ENCODE data around the gene RAB40C. TPM values are rescaled to one million over a fixed set of nuclear protein-coding genes. Genes with fewer than 3 reads are reported as not detected.

Gene RAB40C
- polyA plus RNA-seq, 1 donor (not counting 4 experiments of a cell fraction or from before 2014, with no cell fraction given) = 4.0 TPM

DNA sequence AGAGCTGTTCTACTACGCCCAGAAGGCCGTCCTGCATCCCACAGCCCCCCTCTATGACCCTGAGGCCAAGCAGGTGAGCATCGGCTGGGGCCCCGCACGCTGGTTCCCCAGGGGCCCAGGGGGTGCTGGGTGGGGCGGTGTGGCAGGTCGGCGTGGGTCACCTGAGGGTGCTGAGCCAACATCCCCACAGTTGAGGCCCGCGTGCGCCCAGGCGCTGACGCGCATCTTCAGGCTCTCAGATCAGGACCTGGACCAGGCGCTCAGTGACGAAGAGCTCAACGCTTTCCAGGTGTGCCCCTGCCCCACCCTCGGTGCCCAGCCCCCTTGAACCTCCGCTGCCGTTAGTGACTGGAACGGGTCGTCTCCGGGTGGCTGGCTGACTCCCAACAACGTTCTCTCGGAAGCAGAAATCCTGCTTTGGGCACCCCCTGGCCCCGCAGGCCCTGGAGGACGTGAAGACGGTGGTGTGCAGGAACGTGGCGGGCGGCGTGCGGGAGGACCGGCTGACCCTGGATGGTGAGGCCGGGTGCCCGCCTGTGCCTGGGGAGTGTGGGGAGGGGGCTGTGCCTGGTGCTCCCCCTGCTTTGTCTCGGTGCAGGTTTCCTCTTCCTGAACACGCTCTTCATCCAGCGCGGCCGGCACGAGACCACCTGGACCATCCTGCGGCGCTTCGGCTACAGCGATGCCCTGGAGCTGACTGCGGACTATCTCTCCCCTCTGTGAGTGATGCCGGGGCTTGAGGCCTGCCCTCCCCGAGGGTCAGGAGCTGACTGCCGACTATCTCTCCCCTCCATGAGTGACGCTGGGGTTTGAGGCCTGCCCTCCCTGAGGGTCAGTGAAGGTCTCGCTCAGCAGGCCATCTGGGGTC, 80.9 kb downstream of the RAB40C start:
- no peaks in the 10 kb centered on the region for H3K9me1 ChIP-seq (ENCODE audit: control insufficient read depth, extremely low read depth, insufficient read depth, low read length)
- no peak overlapping the region for H3K27ac ChIP-seq (ENCODE audit: control insufficient read depth, insufficient read depth, low read length)
- peaks cover 18 to 33% of the 10 kb centered on the region in 2 experiments for H3K36me3 ChIP-seq (ENCODE audit: control insufficient read depth in 2 of 2, extremely low read depth in 1 of 2, insufficient read depth in 2 of 2, low read length in 2 of 2)
- peaks cover 28% of the 10 kb centered on the region for H3K79me2 ChIP-seq (ENCODE audit: control insufficient read depth, insufficient read depth, low read length)
- H3K4me2 ChIP-seq (ENCODE audit: control insufficient read depth, extremely low read depth, insufficient read depth, low read depth, low read length) = no peak overlapping the region
- H3K9ac ChIP-seq (ENCODE audit: control insufficient read depth, extremely low read depth, insufficient read depth, low read length) = no peak overlapping the region
- no peak overlapping the region for H2AFZ ChIP-seq (ENCODE audit: control insufficient read depth, low read length)
- no peaks in the 10 kb centered on the region for H4K20me1 ChIP-seq (ENCODE audit: control insufficient read depth, extremely low read depth, insufficient read depth, low read length)
- H3K27me3 ChIP-seq (ENCODE audit: control insufficient read depth, extremely low read depth, insufficient read depth, low read length) = no peaks in the 10 kb centered on the region
- TF ChIP-seq, protein P1, sequence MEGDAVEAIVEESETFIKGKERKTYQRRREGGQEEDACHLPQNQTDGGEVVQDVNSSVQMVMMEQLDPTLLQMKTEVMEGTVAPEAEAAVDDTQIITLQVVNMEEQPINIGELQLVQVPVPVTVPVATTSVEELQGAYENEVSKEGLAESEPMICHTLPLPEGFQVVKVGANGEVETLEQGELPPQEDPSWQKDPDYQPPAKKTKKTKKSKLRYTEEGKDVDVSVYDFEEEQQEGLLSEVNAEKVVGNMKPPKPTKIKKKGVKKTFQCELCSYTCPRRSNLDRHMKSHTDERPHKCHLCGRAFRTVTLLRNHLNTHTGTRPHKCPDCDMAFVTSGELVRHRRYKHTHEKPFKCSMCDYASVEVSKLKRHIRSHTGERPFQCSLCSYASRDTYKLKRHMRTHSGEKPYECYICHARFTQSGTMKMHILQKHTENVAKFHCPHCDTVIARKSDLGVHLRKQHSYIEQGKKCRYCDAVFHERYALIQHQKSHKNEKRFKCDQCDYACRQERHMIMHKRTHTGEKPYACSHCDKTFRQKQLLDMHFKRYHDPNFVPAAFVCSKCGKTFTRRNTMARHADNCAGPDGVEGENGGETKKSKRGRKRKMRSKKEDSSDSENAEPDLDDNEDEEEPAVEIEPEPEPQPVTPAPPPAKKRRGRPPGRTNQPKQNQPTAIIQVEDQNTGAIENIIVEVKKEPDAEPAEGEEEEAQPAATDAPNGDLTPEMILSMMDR (optimal IDR thresholded peaks at IDR 0.05 in 1 of 3, IDR thresholded peaks at IDR 0.05 in 1 of 3, conservative IDR thresholded peaks at IDR 0.05 in 1 of 3; ENCODE audit: extremely low read depth in 1 of 3, insufficient read depth in 2 of 3, low read length in 3 of 3) = no peak
- FAIRE-seq = no peak
- no peak overlapping the region for H3K4me3 ChIP-seq (ENCODE audit: control insufficient read depth in 2 of 3, extremely low read depth in 1 of 3, insufficient read depth in 2 of 3, low read depth in 1 of 3, low read length in 3 of 3)
- dilution Hi-C loops (cut with MboI; ENCODE audit: extremely low pct_ligation_motif_present, low sequenced_read_pairs) = no loop called here
- H3K9me3 ChIP-seq (ENCODE audit: control insufficient read depth, low read depth, low read length) = no peaks in the 10 kb centered on the region
- peaks cover 14% of the 10 kb centered on the region for H3K4me1 ChIP-seq (ENCODE audit: control insufficient read depth, extremely low read depth, insufficient read depth, low read length)
- no peak for DNase-seq (ENCODE audit: low read depth, low spot score)

DNA sequence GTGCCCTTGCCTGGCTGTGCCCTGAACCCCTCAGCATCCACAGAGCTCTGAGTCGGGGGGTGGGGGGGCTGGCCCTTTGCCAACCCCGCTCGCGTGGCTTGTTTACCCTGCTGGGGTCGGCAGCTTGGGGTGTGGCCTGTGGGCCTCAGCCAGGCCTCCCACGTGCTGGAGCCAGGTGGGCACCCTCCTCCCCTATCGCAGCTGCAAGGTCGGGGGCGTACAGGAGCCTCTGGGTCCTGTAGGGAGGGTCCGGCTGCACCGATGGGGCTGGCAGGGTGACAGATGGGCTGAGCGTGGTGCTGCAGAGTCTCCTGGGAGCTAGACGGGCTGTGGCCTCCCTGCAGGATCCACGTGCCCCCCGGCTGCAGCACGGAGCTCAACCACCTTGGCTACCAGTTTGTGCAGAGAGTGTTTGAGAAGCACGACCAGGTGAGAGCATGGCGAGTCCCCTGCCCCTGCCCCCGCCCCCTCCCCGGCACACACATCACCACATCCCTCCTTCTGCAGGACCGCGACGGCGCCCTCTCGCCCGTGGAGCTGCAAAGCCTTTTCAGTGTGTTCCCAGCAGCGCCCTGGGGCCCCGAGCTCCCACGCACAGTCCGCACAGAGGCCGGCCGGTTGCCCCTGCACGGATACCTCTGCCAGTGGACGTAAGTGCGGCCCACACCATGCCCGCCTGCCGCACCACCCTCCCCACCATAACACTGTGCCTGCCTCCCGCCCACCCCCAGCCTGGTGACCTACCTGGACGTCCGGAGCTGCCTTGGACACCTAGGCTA, 81.7 kb downstream of the RAB40C start:
- peaks cover 28% of the 10 kb centered on the region for H3K79me2 ChIP-seq (ENCODE audit: control insufficient read depth, insufficient read depth, low read length)
- no peak for TF ChIP-seq EZH2 (IDR thresholded peaks at IDR 0.05; ENCODE audit: low read length)
- TF ChIP-seq, protein P1 (optimal IDR thresholded peaks at IDR 0.05 in 1 of 3, IDR thresholded peaks at IDR 0.05 in 1 of 3, conservative IDR thresholded peaks at IDR 0.05 in 1 of 3; ENCODE audit: extremely low read depth in 1 of 3, insufficient read depth in 2 of 3, low read length in 3 of 3) = no peak
- H4K20me1 ChIP-seq (ENCODE audit: control insufficient read depth, extremely low read depth, insufficient read depth, low read length) = no peaks in the 10 kb centered on the region
- no peak overlapping the region for H3K9ac ChIP-seq (ENCODE audit: control insufficient read depth, extremely low read depth, insufficient read depth, low read length)
- H3K36me3 ChIP-seq (ENCODE audit: control insufficient read depth in 2 of 2, extremely low read depth in 1 of 2, insufficient read depth in 2 of 2, low read length in 2 of 2) = peaks cover 18 to 33% of the 10 kb centered on the region in 2 experiments
- no peak overlapping the region for H2AFZ ChIP-seq (ENCODE audit: control insufficient read depth, low read length)
- H3K4me2 ChIP-seq (ENCODE audit: control insufficient read depth, extremely low read depth, insufficient read depth, low read depth, low read length) = no peak overlapping the region
- no peak overlapping the region for H3K27ac ChIP-seq (ENCODE audit: control insufficient read depth, insufficient read depth, low read length)
- dilution Hi-C loops (cut with MboI; ENCODE audit: extremely low pct_ligation_motif_present, low sequenced_read_pairs) = no loop called here
- no peak overlapping the region for H3K4me3 ChIP-seq (ENCODE audit: control insufficient read depth in 2 of 3, extremely low read depth in 1 of 3, insufficient read depth in 2 of 3, low read depth in 1 of 3, low read length in 3 of 3)
- FAIRE-seq (no peak), DNase-seq (ENCODE audit: low read depth, low spot score) (no peak)
- H3K9me3 ChIP-seq (ENCODE audit: control insufficient read depth, low read depth, low read length) = no peaks in the 10 kb centered on the region
- peaks cover 20% of the 10 kb centered on the region for H3K4me1 ChIP-seq (ENCODE audit: control insufficient read depth, extremely low read depth, insufficient read depth, low read length)
- no peaks in the 10 kb centered on the region for H3K27me3 ChIP-seq (ENCODE audit: control insufficient read depth, extremely low read depth, insufficient read depth, low read length)
- H3K9me1 ChIP-seq (ENCODE audit: control insufficient read depth, extremely low read depth, insufficient read depth, low read length) = no peaks in the 10 kb centered on the region

All from keratinocyte (primary cell).